Measurements from ENCODE around the gene HNRNPUL2. TPM values are rescaled to one million over a fixed set of nuclear protein-coding genes. Genes with fewer than 3 reads are reported as not detected.

Gene HNRNPUL2
- total and polyA plus RNA-seq, 10 of the 15 experiments (the other 5 are each of a cell fraction or from before 2014, with no cell fraction given), result 1.6 to 72.2 (median 14.9) TPM

- peak; percentile 67 for ATAC-seq
- H3K4me3 ChIP-seq, result peak overlapping the region; percentile 95
- CTCF ChIA-PET, result interaction anchor here (0.6 to 2.1 kb wide), 19 partner anchors 9 to 773 kb away, joined by 3 to 11 read pairs (median 4); partner anchors contain the start of genes B3GAT3, GANAB, HNRNPUL2 and INTS5
- WGBS (ENCODE audit: insufficient coverage, insufficient replicate concordance, low lambda C conversion rate, missing lambda C conversion rate), result under 1% methylated on average over 36 of the region's 36 CpGs
- SMC1A ChIA-PET (ENCODE audit: uncharacterized antibody, unreplicated experiment), result interaction anchor here (0.6 to 3.4 kb wide), 25 partner anchors 8 to 197 kb away, joined by 3 to 41 read pairs (median 4); partner anchors contain the start of genes B3GAT3, GANAB, HNRNPUL2 and INTS5
- H2AFZ ChIP-seq (ENCODE audit: control insufficient read depth, low read depth, low read length), result peak overlapping the region; percentile 91
- in situ Hi-C loops (cut with MboI) (no loop called here), intact Hi-C loops (cut with micrococcal nuclease; ENCODE audit: unreplicated experiment) (loop anchor here (1.0 kb wide), 1 partner anchor 11 kb away; the partner anchor contains the start of gene INTS5)
- peak overlapping the region; percentile 95 for H3K27ac ChIP-seq (ENCODE audit: control insufficient read depth, insufficient read depth)
- RAD21 ChIA-PET (ENCODE audit: unreplicated experiment), result interaction anchor here (0.8 to 2.7 kb wide), 31 partner anchors 9 to 240 kb away, joined by 3 to 26 read pairs (median 5); partner anchors contain the start of genes B3GAT3, EEF1G, GANAB and HNRNPUL2
- FAIRE-seq, result peak; percentile 54
- H3K36me3 ChIP-seq (ENCODE audit: control insufficient read depth in 2 of 2, insufficient read depth in 2 of 2, low read length in 1 of 2), result peaks cover 5 to 12% of the 10 kb centered on the region in 2 experiments
- peaks cover 46% of the 10 kb centered on the region for H3K79me2 ChIP-seq (ENCODE audit: control insufficient read depth, insufficient read depth, low read length)
- no peak for DNase-seq (ENCODE audit: low read depth, low spot score)
- peaks cover 7% of the 10 kb centered on the region for H3K4me1 ChIP-seq (ENCODE audit: control insufficient read depth, insufficient read depth, low read length)
- BruUV-seq (replicated peaks), result TSS peak; percentile 77
- peak overlapping the region; percentile 96 for H3K9ac ChIP-seq (ENCODE audit: control insufficient read depth, insufficient read depth, low read length)
- H3K9me3 ChIP-seq (replicated peaks; ENCODE audit: control insufficient read depth, insufficient read depth, low read length), result no peaks in the 10 kb centered on the region
- H3K27me3 ChIP-seq (replicated peaks in 1 of 2; ENCODE audit: control insufficient read depth in 2 of 2, insufficient read depth in 2 of 2, low read length in 1 of 2), result no peaks in the 10 kb centered on the region
- POLR2A ChIA-PET, result interaction anchor here (0.6 to 16.2 kb wide), 35 partner anchors 13 to 541 kb away, joined by 3 to 295 read pairs (median 5); partner anchors contain the start of genes B3GAT3, EEF1G, GANAB and HNRNPUL2
- H4K20me1 ChIP-seq (ENCODE audit: control insufficient read depth, insufficient read depth), result no peaks in the 10 kb centered on the region
- H3K4me2 ChIP-seq (ENCODE audit: control insufficient read depth, insufficient read depth), result peak overlapping the region; percentile 71
- TF ChIP-seq KLF5 (IDR thresholded peaks at IDR 0.05; ENCODE audit: partially characterized antibody), result no peak
- no peak for TF ChIP-seq NBN (IDR thresholded peaks at IDR 0.05)
- no peak for TF ChIP-seq CTCF (IDR thresholded peaks at IDR 0.05 in 2 of 3, conservative IDR thresholded peaks at IDR 0.05 in 1 of 3; ENCODE audit: control insufficient read depth in 2 of 3, extremely low read depth in 1 of 3, insufficient read depth in 1 of 3, low read depth in 3 of 3, low read length in 3 of 3)
- TF ChIP-seq MTA2 (IDR thresholded peaks at IDR 0.05; ENCODE audit: low read depth), result no peak; the same call in 1 of the 2 replicates
- no peak for TF ChIP-seq FOS (IDR thresholded peaks at IDR 0.05; ENCODE audit: borderline replicate concordance, extremely low read depth, insufficient read length)
- TF ChIP-seq RELB (IDR thresholded peaks at IDR 0.05; ENCODE audit: low read depth), result peak; percentile 69
- no peak for TF ChIP-seq SMAD1 (IDR thresholded peaks at IDR 0.05; ENCODE audit: low read depth, partially characterized antibody)
- no peak for TF ChIP-seq TAF1 (IDR thresholded peaks at IDR 0.05; ENCODE audit: borderline replicate concordance, low read depth, low read length)
- 0 out of 2 replicates have a peak, but pooled peaks have one; percentile 49 for TF ChIP-seq LARP7 (IDR thresholded peaks at IDR 0.05)
- TF ChIP-seq NFIC (IDR thresholded peaks at IDR 0.05; ENCODE audit: low read depth, low read length), result no peak
- 0 out of 2 replicates have a peak, but pooled peaks have one; percentile 22 for TF ChIP-seq IKZF1 (conservative IDR thresholded peaks at IDR 0.05)
- TF ChIP-seq NKRF (conservative IDR thresholded peaks at IDR 0.05), result peak; percentile 72; the same call in 1 of the 2 replicates
- TF ChIP-seq BRCA1 (IDR thresholded peaks at IDR 0.05; ENCODE audit: low read depth, low read length), result no peak
- TF ChIP-seq SMAD5 (IDR thresholded peaks at IDR 0.05; ENCODE audit: low read depth), result no peak
- peak; percentile 82 for TF ChIP-seq ZSCAN29 (IDR thresholded peaks at IDR 0.05)
- no peak for TF ChIP-seq IRF4 (IDR thresholded peaks at IDR 0.05; ENCODE audit: low read depth, low read length)
- no peak for TF ChIP-seq ESRRA (IDR thresholded peaks at IDR 0.05; ENCODE audit: low read length)
- no peak for TF ChIP-seq KAT2A (conservative IDR thresholded peaks at IDR 0.05; ENCODE audit: control insufficient read depth, low read depth, low read length)
Observed at GRCh38 chr11:62664405-62665074, 62.7 kb downstream of the HNRNPUL2 start.

All from GM12878 (cell line).